B cell (primary cell): ENCODE measurements around the gene ULBP2. TPM values are rescaled to one million over a fixed set of nuclear protein-coding genes. Genes with fewer than 3 reads are reported as not detected.

Source experiments
- ATAC-seq: fragments of 200-7000 bp; cut with Tn5 transposase; one replicate; pipeline ENCODE4 v1.10.0; 2021; ENCODE audit warnings: low read depth, mild to moderate bottlenecking, moderate number of reproducible peaks, moderate library complexity
- CTCF ChIA-PET: fragments of 350-600 bp; sonication (Branson Sonifier 250); formaldehyde crosslinking; loops from one replicate; lab custom pipeline; 2021; ENCODE audit warnings: antibody characterized with exemption, inconsistent platforms; lab: Charles Lee
- POLR2A ChIA-PET: fragments of 350-600 bp; sonication (Branson Sonifier 250); formaldehyde crosslinking; loops from one replicate; lab custom pipeline; 2021; ENCODE audit warnings: antibody characterized with exemption; lab: Charles Lee
- DNase-seq: peaks from one replicate; pipeline ENCODE4 v3.0.0; 2013
- H2AFZ ChIP-seq: 2 replicates; pipeline ENCODE4 v1.6.1; 2012; ENCODE audit warnings: mild to moderate bottlenecking, low read depth, low read length; ENCODE audit not compliant: insufficient read depth, poor library complexity, severe bottlenecking
- H3K27ac ChIP-seq, 2 donors: 1 replicate in 1 of 2; 2 replicates in 1 of 2; pipeline ENCODE4 v1.5.1; 2012 to 2013; ENCODE audit warnings: low read length in 2 of 2, mild to moderate bottlenecking in 2 of 2, moderate library complexity in 1 of 2
- H3K27me3 ChIP-seq, 4 experiments: fragments of 200-600 bp in 1 of 4; sonication (generic) in 1 of 4; replicated peaks in 1 of 4; 1 replicate in 2 of 4; 2 replicates in 2 of 4; pipeline versions ENCODE4 v1.6.1 to v1.7.0; 2013 to 2016; ENCODE audit warnings: low read length in 3 of 4, mild to moderate bottlenecking in 2 of 4, mixed read lengths in 1 of 4, moderate library complexity in 1 of 4; ENCODE audit not compliant: insufficient read depth in 4 of 4, control insufficient read depth in 3 of 4; ENCODE audit errors: control extremely low read depth in 1 of 4
- H3K36me3 ChIP-seq, 2 experiments: replicated peaks in 1 of 2; 1 replicate in 1 of 2; 2 replicates in 1 of 2; pipeline versions ENCODE4 v1.6.1 to v1.7.1; 2013; ENCODE audit warnings: low read length in 1 of 2; ENCODE audit not compliant: insufficient read depth in 2 of 2, control insufficient read depth in 1 of 2; ENCODE audit errors: control extremely low read depth in 1 of 2, extremely low read depth in 1 of 2
- H3K4me1 ChIP-seq, 2 donors: fragments of 200-600 bp in 1 of 2; sonication (generic) in 1 of 2; 1 replicate in 1 of 2; 2 replicates in 1 of 2; pipeline versions ENCODE4 v1.5.1 to v1.6.1; 2013 to 2017; ENCODE audit warnings: low read length in 2 of 2; ENCODE audit not compliant: control insufficient read depth in 2 of 2, insufficient read depth in 2 of 2
- H3K4me2 ChIP-seq: replicated peaks from 2 replicates; pipeline ENCODE3; 2012; ENCODE audit warnings: mild to moderate bottlenecking, low read depth, low read length; ENCODE audit not compliant: poor library complexity, severe bottlenecking
- H3K4me3 ChIP-seq, 5 experiments: fragments of 200-600 bp in 1 of 5; sonication (generic) in 1 of 5; 1 replicate in 3 of 5; 2 replicates in 2 of 5; pipeline versions ENCODE4 v1.5.1 to v1.7.0; 2011 to 2016; ENCODE audit warnings: low read length in 4 of 5, mild to moderate bottlenecking in 4 of 5, low read depth in 2 of 5, control low read depth in 1 of 5, moderate library complexity in 1 of 5; ENCODE audit not compliant: insufficient read depth in 1 of 5; ENCODE audit errors: control extremely low read depth in 1 of 5, extremely low read depth in 1 of 5
- H3K79me2 ChIP-seq: fragments of 200-600 bp; sonication (generic); one replicate; pipeline ENCODE4 v1.6.0; 2016; ENCODE audit warnings: low read length; ENCODE audit not compliant: control insufficient read depth, insufficient read depth
- H3K9ac ChIP-seq: fragments of 200-600 bp; sonication (generic); 2 replicates; pipeline ENCODE4 v1.6.1; 2017; ENCODE audit warnings: mild to moderate bottlenecking, low read length, moderate library complexity
- H3K9me3 ChIP-seq, 3 donors: one replicate each; pipeline versions ENCODE4 v1.6.1 to v1.7.1; 2013; ENCODE audit warnings: low read length in 2 of 3; ENCODE audit not compliant: control insufficient read depth in 2 of 3, insufficient read depth in 1 of 3; ENCODE audit errors: control extremely low read depth in 1 of 3
- H4K20me1 ChIP-seq: 2 replicates; pipeline ENCODE4 v1.6.0; 2012; ENCODE audit warnings: mild to moderate bottlenecking, low read length; ENCODE audit not compliant: insufficient read depth, control insufficient read depth, poor library complexity, severe bottlenecking
- H3K27ac Mint-ChIP-seq: one replicate; pipeline ENCODE4 v1.8.0; 2021; ENCODE audit warnings: mixed read lengths
- H3K27me3 Mint-ChIP-seq: one replicate; pipeline ENCODE4 v1.8.0; 2021; ENCODE audit warnings: mixed read lengths
- H3K4me1 Mint-ChIP-seq: one replicate; pipeline ENCODE4 v1.8.0; 2021; ENCODE audit warnings: mixed read lengths
- H3K4me3 Mint-ChIP-seq: one replicate; pipeline ENCODE4 v1.8.0; 2021; ENCODE audit warnings: mixed read lengths
- H3K9me3 Mint-ChIP-seq: one replicate; pipeline ENCODE4 v1.8.0; 2022; ENCODE audit warnings: mixed read lengths; ENCODE audit not compliant: insufficient read depth
- CTCF ChIP-seq: fragments of 200-600 bp; IDR thresholded peaks from one replicate; pipeline ENCODE4 v1.8.0; 2022; ENCODE audit warnings: antibody characterized with exemption, mild to moderate bottlenecking
- EZH2 ChIP-seq: IDR thresholded peaks from 2 replicates; pipeline ENCODE4 v1.6.1; 2012; ENCODE audit warnings: borderline replicate concordance, low read depth, mild to moderate bottlenecking, moderate library complexity, low read length; ENCODE audit not compliant: insufficient read depth, poor library complexity, severe bottlenecking
- WGBS: methylation state at CpG from one replicate; pipeline ENCODE4 v1.1.5; 2013; ENCODE audit warnings: missing lambda C conversion rate; ENCODE audit not compliant: insufficient coverage; 5-methylcytosine and 5-hydroxymethylcytosine counted together
- intact Hi-C: fragments of 100-400 bp; cut with micrococcal nuclease; formaldehyde crosslinking; loops from one replicate; pipeline ENCODE4 v1.10.0; 2022
- polyA plus RNA-seq: library from polyadenylated mRNA; depleted of rRNA; stranded (reverse); fragments of >200 nt; gene quantifications from 2 replicates; pipeline ENCODE4 v1.2.3, GENCODE V29; 2012
- total RNA-seq, 2 donors: library from RNA; stranded (reverse); fragments of 120-200 nt in 1 of 2; gene quantifications; 1 replicate in 1 of 2; 2 replicates in 1 of 2; pipeline versions ENCODE4 v1.2.3 to v1.2.4, GENCODE V29; 2013 to 2022

The ULBP2 gene
- total and polyA plus RNA-seq, 2 donors (not counting 1 experiment from before 2014, with no cell fraction given): 0.31 TPM; not detected in 1

GRCh38 chr6:149900620-149901443 lies 41.0 kb upstream of the ULBP2 start:
- Histone ChIP-seq H3K36me3 (no peaks in the 10 kb centered on the region), H3K9me3 (no peaks in the 10 kb centered on the region), H3K27ac (no peak overlapping the region), H2AFZ (no peak overlapping the region), H3K9ac (no peak overlapping the region), H4K20me1 (no peaks in the 10 kb centered on the region), H3K4me3 (no peak overlapping the region), H3K79me2 (no peaks in the 10 kb centered on the region), H3K4me2 (no peak overlapping the region), H3K4me1 (no peaks in the 10 kb centered on the region), H3K27me3 (peaks cover 0 to 10% (median 0%) of the 10 kb centered on the region in 4 experiments)
- intact Hi-C loops: no loop called here
- ChIA-PET CTCF (no interaction called here), POLR2A (no interaction called here)
- 93% methylated on average over 11 of the region's 11 CpGs for WGBS
- Mint-ChIP-seq H3K27ac (no peak overlapping the region), H3K27me3 (peaks cover 36% of the 10 kb centered on the region), H3K9me3 (no peaks in the 10 kb centered on the region), H3K4me3 (no peak overlapping the region), H3K4me1 (no peaks in the 10 kb centered on the region)
- TF ChIP-seq EZH2 (no peak), CTCF (no peak)
- DNase-seq: no peak
- ATAC-seq: no peak

DNA sequence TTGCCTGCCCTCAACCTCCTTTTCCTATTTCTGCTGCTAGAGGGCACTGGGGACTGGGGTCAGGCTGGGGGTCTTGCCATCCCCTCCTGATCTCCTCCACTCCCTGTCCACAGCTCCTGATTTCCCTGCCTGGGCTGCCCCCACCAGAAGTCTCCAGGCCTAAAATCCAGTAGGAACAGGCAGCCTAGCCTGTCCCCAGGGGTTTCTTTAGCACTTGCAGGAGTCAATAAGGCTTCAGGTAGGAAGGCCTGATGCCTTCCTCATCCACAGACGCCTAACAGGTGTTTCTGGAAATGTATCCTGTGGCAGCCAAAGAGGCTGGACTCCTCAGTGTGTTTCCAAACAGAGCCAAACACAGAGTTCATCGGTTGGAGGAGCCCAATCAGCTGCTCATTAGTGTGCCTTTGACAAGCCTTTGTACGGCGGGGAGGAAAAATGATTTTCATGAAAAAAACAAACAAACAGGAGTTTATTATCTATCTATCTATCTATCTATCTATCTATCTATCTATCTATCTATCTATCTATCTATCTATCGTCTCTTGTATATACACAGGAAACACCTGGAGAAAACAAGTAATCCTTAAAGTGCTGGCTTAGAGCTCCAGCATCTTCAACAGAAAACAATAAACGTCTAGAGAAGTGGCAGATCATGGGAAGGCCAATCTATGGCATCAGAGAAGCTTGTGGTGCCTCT lies 40.2 kb upstream of the ULBP2 start:
- TF ChIP-seq CTCF: no peak
- POLR2A ChIA-PET: no interaction called here
- 72% methylated on average over 2 of the region's 6 CpGs for WGBS
- DNase-seq (no peak), ATAC-seq (no peak)
- Mint-ChIP-seq H3K9me3 (no peaks in the 10 kb centered on the region), H3K27ac (no peak overlapping the region), H3K4me3 (no peak overlapping the region), H3K4me1 (no peaks in the 10 kb centered on the region), H3K27me3 (peaks cover 29% of the 10 kb centered on the region)
- CTCF ChIA-PET: no interaction called here
- Histone ChIP-seq H3K4me2 (no peak overlapping the region), H3K27me3 (peaks cover 0 to 11% (median 0%) of the 10 kb centered on the region in 4 experiments), H3K9ac (no peak overlapping the region), H3K27ac (no peak overlapping the region), H3K79me2 (no peaks in the 10 kb centered on the region), H3K4me3 (no peak overlapping the region), H4K20me1 (no peaks in the 10 kb centered on the region), H3K36me3 (no peaks in the 10 kb centered on the region), H3K4me1 (no peaks in the 10 kb centered on the region), H2AFZ (no peak overlapping the region), H3K9me3 (no peaks in the 10 kb centered on the region)
- intact Hi-C loops: no loop called here
